HCT116 (cell line): Measurements from ENCODE around the gene TRIM29. TPM values are rescaled to one million over a fixed set of nuclear protein-coding genes. Genes with fewer than 3 reads are reported as not detected.

ENCODE experiments used
- ATAC-seq: fragments of 200-7000 bp; cut with Tn5 transposase; 2 replicates; pipeline ENCODE4 v1.9.1; 2020; ENCODE audit warnings: mild to moderate bottlenecking, moderate library complexity
- BruUV-seq: library from RNA; stranded (reverse); fragments of 400-500 nt; replicated peaks from 2 replicates; lab custom pipeline; 2021; lab: Mats Ljungman, UMichigan
- CTCF ChIA-PET: fragments of 300-600 bp; sonication (Branson Sonifier 250); formaldehyde crosslinking; loops from one replicate; lab custom pipeline; 2021; ENCODE audit warnings: antibody characterized with exemption; lab: Charles Lee
- POLR2A ChIA-PET: fragments of 300-600, 350-600 bp; sonication (Branson Sonifier 250); formaldehyde crosslinking; loops from one replicate; lab custom pipeline; 2021; ENCODE audit warnings: antibody characterized with exemption; lab: Charles Lee
- RAD21 ChIA-PET, 2 experiments: fragments of 300-600 bp; sonication (Branson Sonifier 250); formaldehyde crosslinking; loops; one replicate each; lab custom pipeline; 2023; ENCODE audit warnings: low total read pairs in 2 of 2; ENCODE audit not compliant: uncharacterized antibody in 2 of 2, unreplicated experiment in 2 of 2, low non-redundant PET in 1 of 2; lab: Charles Lee
- DNase-seq: peaks from one replicate; pipeline ENCODE4 v3.0.0-alpha.2; 2010; ENCODE audit warnings: low read depth, low spot score
- H2AFZ ChIP-seq: fragments of 200-600 bp; shearing (Covaris generic), sonication (generic); 2 replicates; pipeline ENCODE4 v1.6.1; 2017; ENCODE audit warnings: low read depth, mixed run types, mixed read lengths, antibody characterized with exemption, low read length; ENCODE audit not compliant: poor library complexity, severe bottlenecking
- H3K27ac ChIP-seq: 2 replicates; pipeline ENCODE4 v1.5.1; 2012; ENCODE audit warnings: low read depth, low read length
- H3K27me3 ChIP-seq: fragments of 200-600 bp; sonication (generic); 2 replicates; pipeline ENCODE4 v1.6.1; 2016; ENCODE audit warnings: mixed run types, low read length, mixed read lengths; ENCODE audit not compliant: insufficient read depth
- H3K36me3 ChIP-seq, 2 experiments: fragments of 200-500 bp in 1 of 2; fragments of 200-600 bp in 1 of 2; sonication (Bioruptor generic) in 1 of 2; sonication (generic) in 1 of 2; 2 replicates each; pipeline versions ENCODE4 v1.5.1 to v1.6.1; 2014 to 2016; ENCODE audit warnings: low read length in 2 of 2, inconsistent platforms in 1 of 2, mixed read lengths in 1 of 2, mixed run types in 1 of 2; ENCODE audit not compliant: insufficient read depth in 2 of 2, control insufficient read depth in 1 of 2
- H3K4me1 ChIP-seq, 2 experiments: fragments of 200-600 bp in 1 of 2; sonication (generic) in 1 of 2; 2 replicates each; pipeline versions ENCODE4 v1.5.1 to v1.6.1; 2012 to 2017; ENCODE audit warnings: low read length in 2 of 2, inconsistent platforms in 1 of 2, mild to moderate bottlenecking in 1 of 2, mixed read lengths in 1 of 2, mixed run types in 1 of 2, moderate library complexity in 1 of 2; ENCODE audit not compliant: insufficient read depth in 2 of 2, control insufficient read depth in 1 of 2
- H3K4me2 ChIP-seq: fragments of 200-600 bp; sonication (generic); 2 replicates; pipeline ENCODE4 v1.6.1; 2017; ENCODE audit warnings: mixed run types, low read length, mixed read lengths
- H3K4me3 ChIP-seq, 2 experiments: fragments of 200-600 bp in 1 of 2; sonication (generic) in 1 of 2; replicated peaks in 1 of 2; 2 replicates each; pipeline ENCODE4 v1.5.1; 2011 to 2016; ENCODE audit warnings: low read length in 2 of 2, control low read depth in 1 of 2, low read depth in 1 of 2, mild to moderate bottlenecking in 1 of 2, mixed read lengths in 1 of 2, mixed run types in 1 of 2
- H3K79me2 ChIP-seq: fragments of 200-600 bp; sonication (generic); 2 replicates; pipeline ENCODE4 v1.6.1; 2017; ENCODE audit warnings: mild to moderate bottlenecking, mixed run types, low read length, moderate library complexity, mixed read lengths; ENCODE audit not compliant: insufficient read depth
- H3K9ac ChIP-seq: fragments of 200-600 bp; sonication (generic); 2 replicates; pipeline ENCODE4 v1.6.1; 2016; ENCODE audit warnings: low read length, mixed read lengths
- H3K9me2 ChIP-seq: fragments of 200-600 bp; sonication (generic), shearing (Covaris generic); 2 replicates; pipeline ENCODE4 v1.6.1; 2017; ENCODE audit warnings: mixed run types, mild to moderate bottlenecking, moderate library complexity; ENCODE audit not compliant: insufficient read depth
- H3K9me3 ChIP-seq, 2 experiments: fragments of 200-500 bp in 1 of 2; fragments of 200-600 bp in 1 of 2; sonication (Bioruptor generic) in 1 of 2; sonication (generic) in 1 of 2; 2 replicates each; pipeline ENCODE4 v1.6.1; 2014 to 2017; ENCODE audit warnings: low read length in 2 of 2, mixed read lengths in 2 of 2, inconsistent platforms in 1 of 2, low read depth in 1 of 2, mild to moderate bottlenecking in 1 of 2, mixed run types in 1 of 2, moderate library complexity in 1 of 2; ENCODE audit not compliant: control insufficient read depth in 1 of 2, insufficient read depth in 1 of 2
- H4K20me1 ChIP-seq: fragments of 200-600 bp; sonication (generic), shearing (Covaris generic); 2 replicates; pipeline ENCODE4 v1.6.1; 2017; ENCODE audit warnings: mixed run types, mild to moderate bottlenecking, moderate library complexity; ENCODE audit not compliant: insufficient read depth
- ATF3 ChIP-seq: IDR thresholded peaks from 2 replicates; pipeline ENCODE4 v1.6.1; 2012
- CEBPB ChIP-seq: IDR thresholded peaks from 2 replicates; pipeline ENCODE4 v1.6.1; 2012; ENCODE audit warnings: low read depth
- ELF1 ChIP-seq: IDR thresholded peaks from 2 replicates; pipeline ENCODE4 v1.6.1; 2012; ENCODE audit warnings: low read depth, borderline replicate concordance
- JUND ChIP-seq: IDR thresholded peaks from 2 replicates; pipeline ENCODE4 v1.6.1; 2012
- MAX ChIP-seq: IDR thresholded peaks from 2 replicates; pipeline ENCODE4 v1.6.1; 2012
- POLR2AphosphoS5 ChIP-seq: IDR thresholded peaks from 2 replicates; pipeline ENCODE4 v1.6.1; 2011; ENCODE audit warnings: mild to moderate bottlenecking, low read depth, low read length, moderate library complexity
- RAD21 ChIP-seq: IDR thresholded peaks from 2 replicates; pipeline ENCODE4 v1.6.1; 2012; ENCODE audit warnings: low read depth, mild to moderate bottlenecking
- SRF ChIP-seq: IDR thresholded peaks from 2 replicates; pipeline ENCODE4 v1.6.1; 2012; ENCODE audit warnings: low read depth
- TCF7L2 ChIP-seq: IDR thresholded peaks from 2 replicates; pipeline ENCODE4 v1.7.0; 2011; ENCODE audit warnings: borderline replicate concordance, inconsistent platforms; ENCODE audit not compliant: insufficient read depth, insufficient read length; ENCODE audit errors: extremely low read depth
- ZFX ChIP-seq: fragments of 450-650 bp; IDR thresholded peaks from 2 replicates; pipeline ENCODE4 v1.6.1; 2017
- ZNF274 ChIP-seq: fragments of 200-500 bp; sonication (Bioruptor generic); IDR thresholded peaks from 2 replicates; pipeline ENCODE4 v1.6.1; 2014; ENCODE audit warnings: mild to moderate bottlenecking, low read depth, low read length, inconsistent platforms
- intact Hi-C: fragments of 100-400 bp; cut with micrococcal nuclease; formaldehyde crosslinking; loops from 2 replicates; pipeline ENCODE4 v1.10.0; 2022
- total RNA-seq: library from RNA; stranded (reverse); gene quantifications from one replicate; pipeline ENCODE4 v1.2.1, GENCODE V29; 2021; ENCODE audit not compliant: unreplicated experiment

The TRIM29 gene
- total RNA-seq, 1 experiment from 2014 or later, result 0.54 TPM

GRCh38 chr11:120129570-120129969, 8.3 kb downstream of the TRIM29 start:
- Histone ChIP-seq H3K9ac (no peak overlapping the region), H2AFZ (no peak overlapping the region), H4K20me1 (no peaks in the 10 kb centered on the region), H3K9me3 (no peaks in the 10 kb centered on the region), H3K4me2 (no peak overlapping the region), H3K9me2 (no peaks in the 10 kb centered on the region), H3K4me1 (peaks cover 6 to 10% of the 10 kb centered on the region in 2 experiments), H3K79me2 (no peaks in the 10 kb centered on the region), H3K27ac (no peak overlapping the region), H3K36me3 (no peaks in the 10 kb centered on the region), H3K4me3 (no peak overlapping the region), H3K27me3 (no peaks in the 10 kb centered on the region; the same call in 1 of the 2 replicates)
- no TSS peak for BruUV-seq
- ChIA-PET CTCF (no interaction called here), POLR2A (no interaction called here), RAD21 (no interaction called here)
- DNase-seq (no peak), ATAC-seq (no peak)
- no peak for TF ChIP-seq ELF1
- TF ChIP-seq JUND, result no peak
- no peak for TF ChIP-seq POLR2AphosphoS5
- no peak for TF ChIP-seq ZFX
- no peak for TF ChIP-seq SRF
- TF ChIP-seq ZNF274, result no peak
- TF ChIP-seq CEBPB, result no peak
- no peak for TF ChIP-seq ATF3
- no peak for TF ChIP-seq TCF7L2
- no peak for TF ChIP-seq RAD21
- no peak for TF ChIP-seq MAX
- intact Hi-C loops, result no loop called here
